ENCODE results near the gene ETV6. TPM values are rescaled to one million over a fixed set of nuclear protein-coding genes. Genes with fewer than 3 reads are reported as not detected.

ETV6 gene
- total RNA-seq, 3 donors from 2014 or later = 46.7 to 58.0 (median 57.5) TPM

GRCh38 chr12:11805680-11806079 lies 156.2 kb downstream of the ETV6 start:
- Mint-ChIP-seq H3K4me3 (no peak overlapping the region), H3K27me3 (ENCODE audit: low read depth) (no peaks in the 10 kb centered on the region), H3K4me1 (ENCODE audit: low read depth) (peaks cover 48% of the 10 kb centered on the region), H3K36me3 (ENCODE audit: insufficient read depth) (peaks cover 37% of the 10 kb centered on the region), H3K9me3 (no peaks in the 10 kb centered on the region)
- ATAC-seq (no peak), DNase-seq (no peak)

- H3K4me1 Mint-ChIP-seq (ENCODE audit: low read depth) = peaks cover 49% of the 10 kb centered on the region
- DNase-seq (no peak), ATAC-seq (no peak)
- H3K4me3 Mint-ChIP-seq = no peak overlapping the region
- no peaks in the 10 kb centered on the region for H3K27me3 Mint-ChIP-seq (ENCODE audit: low read depth)
- peaks cover 33% of the 10 kb centered on the region for H3K36me3 Mint-ChIP-seq (ENCODE audit: insufficient read depth)
- H3K9me3 Mint-ChIP-seq = no peaks in the 10 kb centered on the region
Measured at GRCh38 chr12:11807458-11807857, 158.0 kb downstream of the ETV6 start.

- H3K27me3 Mint-ChIP-seq (ENCODE audit: low read depth) = no peaks in the 10 kb centered on the region
- H3K9me3 Mint-ChIP-seq = no peaks in the 10 kb centered on the region
- DNase-seq (no peak), ATAC-seq (no peak)
- peaks cover 62% of the 10 kb centered on the region for H3K4me1 Mint-ChIP-seq (ENCODE audit: low read depth)
- H3K36me3 Mint-ChIP-seq (ENCODE audit: insufficient read depth) = peaks cover 30% of the 10 kb centered on the region
- no peak overlapping the region for H3K4me3 Mint-ChIP-seq
Measured at GRCh38 chr12:11808931-11809330, 159.5 kb downstream of the ETV6 start.

GRCh38 chr12:11810206-11810545 lies 160.7 kb downstream of the ETV6 start:
- H3K27me3 Mint-ChIP-seq (ENCODE audit: low read depth) = no peaks in the 10 kb centered on the region
- H3K4me1 Mint-ChIP-seq (ENCODE audit: low read depth) = peaks cover 70% of the 10 kb centered on the region
- no peaks in the 10 kb centered on the region for H3K9me3 Mint-ChIP-seq
- no peak for ATAC-seq
- peaks cover 24% of the 10 kb centered on the region for H3K36me3 Mint-ChIP-seq (ENCODE audit: insufficient read depth)
- H3K4me3 Mint-ChIP-seq = no peak overlapping the region
- no peak for DNase-seq

GRCh38 chr12:11811008-11811407 lies 161.5 kb downstream of the ETV6 start:
- no peak for DNase-seq
- no peak for ATAC-seq
- H3K4me1 Mint-ChIP-seq (ENCODE audit: low read depth) = peaks cover 70% of the 10 kb centered on the region
- no peaks in the 10 kb centered on the region for H3K27me3 Mint-ChIP-seq (ENCODE audit: low read depth)
- no peak overlapping the region for H3K4me3 Mint-ChIP-seq
- H3K9me3 Mint-ChIP-seq = no peaks in the 10 kb centered on the region
- peaks cover 17% of the 10 kb centered on the region for H3K36me3 Mint-ChIP-seq (ENCODE audit: insufficient read depth)

GRCh38 chr12:11812241-11812585 lies 162.7 kb downstream of the ETV6 start:
- Mint-ChIP-seq H3K4me3 (peak overlapping the region; percentile 61), H3K4me1 (ENCODE audit: low read depth) (peaks cover 61% of the 10 kb centered on the region)

GRCh38 chr12:11812586-11813437 lies 163.3 kb downstream of the ETV6 start:
- Mint-ChIP-seq H3K4me1 (ENCODE audit: low read depth) (peaks cover 57% of the 10 kb centered on the region), H3K27me3 (ENCODE audit: low read depth) (no peaks in the 10 kb centered on the region), H3K9me3 (no peaks in the 10 kb centered on the region)

More at GRCh38 chr12:11812241-11812585, 162.7 kb downstream of the ETV6 start:
- no peaks in the 10 kb centered on the region for H3K9me3 Mint-ChIP-seq
- H3K27me3 Mint-ChIP-seq (ENCODE audit: low read depth) = no peaks in the 10 kb centered on the region
- DNase-seq (no peak), ATAC-seq (no peak)
- H3K36me3 Mint-ChIP-seq (ENCODE audit: insufficient read depth) = peaks cover 17% of the 10 kb centered on the region

GRCh38 chr12:11813438-11813813 lies 164.0 kb downstream of the ETV6 start:
- Mint-ChIP-seq H3K4me3 (no peak overlapping the region), H3K36me3 (ENCODE audit: insufficient read depth) (peaks cover 20% of the 10 kb centered on the region)

More at GRCh38 chr12:11812586-11813437, 163.3 kb downstream of the ETV6 start:
- DNase-seq (peak; percentile 9), ATAC-seq (peak; percentile 60 to 64)
- peak overlapping the region; percentile 61 for H3K4me3 Mint-ChIP-seq
- peaks cover 22% of the 10 kb centered on the region for H3K36me3 Mint-ChIP-seq (ENCODE audit: insufficient read depth)

GRCh38 chr12:11814374-11814773 lies 164.9 kb downstream of the ETV6 start:
- no peaks in the 10 kb centered on the region for H3K27me3 Mint-ChIP-seq (ENCODE audit: low read depth)
- H3K9me3 Mint-ChIP-seq = no peaks in the 10 kb centered on the region
- no peak overlapping the region for H3K4me3 Mint-ChIP-seq
- DNase-seq = no peak
- H3K36me3 Mint-ChIP-seq (ENCODE audit: insufficient read depth) = peaks cover 17% of the 10 kb centered on the region
- H3K4me1 Mint-ChIP-seq (ENCODE audit: low read depth) = peaks cover 52% of the 10 kb centered on the region
- peak; percentile 81 to 82 for ATAC-seq

More at GRCh38 chr12:11813438-11813813, 164.0 kb downstream of the ETV6 start:
- Mint-ChIP-seq H3K27me3 (ENCODE audit: low read depth) (no peaks in the 10 kb centered on the region), H3K4me1 (ENCODE audit: low read depth) (peaks cover 56% of the 10 kb centered on the region), H3K9me3 (no peaks in the 10 kb centered on the region)
- ATAC-seq = peak in 1 of 2 donors; percentile 3
- DNase-seq = no peak

- H3K27me3 Mint-ChIP-seq (ENCODE audit: low read depth) = no peaks in the 10 kb centered on the region
- no peak overlapping the region for H3K4me3 Mint-ChIP-seq
- H3K36me3 Mint-ChIP-seq (ENCODE audit: insufficient read depth) = peaks cover 17% of the 10 kb centered on the region
- H3K4me1 Mint-ChIP-seq (ENCODE audit: low read depth) = peaks cover 52% of the 10 kb centered on the region
- ATAC-seq (no peak), DNase-seq (no peak)
- no peaks in the 10 kb centered on the region for H3K9me3 Mint-ChIP-seq
Measured at GRCh38 chr12:11815397-11815796, 165.9 kb downstream of the ETV6 start.

GRCh38 chr12:11819643-11820042 lies 170.2 kb downstream of the ETV6 start:
- Mint-ChIP-seq H3K36me3 (ENCODE audit: insufficient read depth) (peaks cover 20% of the 10 kb centered on the region), H3K4me1 (ENCODE audit: low read depth) (peaks cover 44% of the 10 kb centered on the region), H3K27me3 (ENCODE audit: low read depth) (no peaks in the 10 kb centered on the region), H3K9me3 (peaks cover 4% of the 10 kb centered on the region), H3K4me3 (no peak overlapping the region)
- DNase-seq (no peak), ATAC-seq (no peak)

- no peak for ATAC-seq
- Mint-ChIP-seq H3K27me3 (ENCODE audit: low read depth) (no peaks in the 10 kb centered on the region), H3K36me3 (ENCODE audit: insufficient read depth) (peaks cover 28% of the 10 kb centered on the region), H3K4me1 (ENCODE audit: low read depth) (peaks cover 45% of the 10 kb centered on the region), H3K9me3 (peaks cover 4% of the 10 kb centered on the region), H3K4me3 (no peak overlapping the region)
- no peak for DNase-seq
Measured at GRCh38 chr12:11820476-11820875, 171.0 kb downstream of the ETV6 start.

GRCh38 chr12:11821386-11822080 lies 172.1 kb downstream of the ETV6 start:
- ATAC-seq (no peak), DNase-seq (no peak)
- Mint-ChIP-seq H3K27me3 (ENCODE audit: low read depth) (no peaks in the 10 kb centered on the region), H3K4me1 (ENCODE audit: low read depth) (peaks cover 48% of the 10 kb centered on the region), H3K4me3 (peak overlapping the region; percentile 67), H3K9me3 (peaks cover 4% of the 10 kb centered on the region), H3K36me3 (ENCODE audit: insufficient read depth) (peaks cover 34% of the 10 kb centered on the region)

- ATAC-seq = peak; percentile 66 to 72
Measured at GRCh38 chr12:11822081-11822834, 172.8 kb downstream of the ETV6 start.

More at GRCh38 chr12:11822081-11822834, 172.8 kb downstream of the ETV6 start:
- Mint-ChIP-seq H3K4me3 (peak overlapping the region; percentile 67), H3K9me3 (peaks cover 4% of the 10 kb centered on the region), H3K36me3 (ENCODE audit: insufficient read depth) (peaks cover 33% of the 10 kb centered on the region), H3K27me3 (ENCODE audit: low read depth) (no peaks in the 10 kb centered on the region), H3K4me1 (ENCODE audit: low read depth) (peaks cover 51% of the 10 kb centered on the region)
- DNase-seq = peak; percentile 50
